Stimulated activated CD8-positive, alpha-beta memory T cell treated with anti-CD3 and anti-CD28 coated beads, Interleukin-7, amount 100 ng/mL, for 4 hours (primary cell): ENCODE data around the gene STK10.
"Not testable (repeated sequence)": the region's sequence is repeated elsewhere in the genome, so short reads cannot be mapped to it uniquely, and the experiment has no call there.

Source experiments
- DNase-seq, 2 donors: peaks; one replicate each; pipeline ENCODE4 v3.0.0-alpha.2; 2020; ENCODE audit warnings: low read depth in 2 of 2

Gene STK10

GRCh38 chr5:172055421-172055820, 132.6 kb downstream of the STK10 start:
- DNase-seq = no peak

GRCh38 chr5:172054611-172055153, 133.3 kb downstream of the STK10 start:
- DNase-seq = no peak

GRCh38 chr5:172052450-172053236, 135.4 kb downstream of the STK10 start:
- no peak for DNase-seq

- no peak for DNase-seq
Measured at GRCh38 chr5:172051643-172052339, 136.2 kb downstream of the STK10 start.

- no peak for DNase-seq
Measured at GRCh38 chr5:172050080-172050479, 137.9 kb downstream of the STK10 start.

GRCh38 chr5:172049226-172049796, 138.7 kb downstream of the STK10 start:
- no peak for DNase-seq

GRCh38 chr5:172048539-172049101, 139.4 kb downstream of the STK10 start:
- DNase-seq = no peak

GRCh38 chr5:172048170-172048422, 139.9 kb downstream of the STK10 start:
- no peak for DNase-seq

- no peak for DNase-seq
Measured at GRCh38 chr5:172046593-172046992, 141.4 kb downstream of the STK10 start.

- no peak for DNase-seq
Measured at GRCh38 chr5:172045315-172045632, 142.8 kb downstream of the STK10 start.

GRCh38 chr5:172044631-172045314, 143.3 kb downstream of the STK10 start:
- no peak for DNase-seq

- no peak for DNase-seq
Measured at GRCh38 chr5:172043865-172044264, 144.2 kb downstream of the STK10 start.

GRCh38 chr5:172042183-172042582, 145.8 kb downstream of the STK10 start:
- DNase-seq = no peak

GRCh38 chr5:172038167-172038566, 149.9 kb downstream of the STK10 start:
- DNase-seq = no peak

GRCh38 chr5:172035049-172035448, 153.0 kb downstream of the STK10 start:
- DNase-seq = no peak

GRCh38 chr5:172031894-172032461, 156.0 kb downstream of the STK10 start:
- no peak for DNase-seq

- DNase-seq = no peak
Measured at GRCh38 chr5:172029876-172030275, 158.1 kb downstream of the STK10 start.

GRCh38 chr5:172028167-172028566, 159.9 kb downstream of the STK10 start:
- no peak for DNase-seq

GRCh38 chr5:172020110-172020786, 167.8 kb downstream of the STK10 start:
- not testable (repeated sequence) for DNase-seq

GRCh38 chr5:172015346-172015745, 172.7 kb downstream of the STK10 start:
- no peak for DNase-seq

- no peak for DNase-seq
Measured at GRCh38 chr5:172010278-172010677, 177.7 kb downstream of the STK10 start.
